OCI-LY3 (cell line): ENCODE measurements around the gene CNNM2.

Source experiments
- H2AFZ ChIP-seq: fragments of 200-600, 300-600 bp; shearing (Covaris generic); 2 replicates; pipeline ENCODE4 v1.6.0; 2014; ENCODE audit warnings: antibody characterized with exemption, low read depth, low read length
- H3K27ac ChIP-seq: fragments of 200-600, 300-600 bp; sonication (generic); 2 replicates; pipeline ENCODE4 v1.5.1; 2014; ENCODE audit warnings: mild to moderate bottlenecking, low read length, moderate library complexity, mixed read lengths
- H3K27me3 ChIP-seq: fragments of 200-600, 300-600 bp; sonication (generic); 2 replicates; pipeline ENCODE4 v1.6.1; 2014; ENCODE audit warnings: low read depth, low read length, mixed read lengths
- H3K36me3 ChIP-seq: fragments of 200-600, 300-600 bp; sonication (generic); replicated peaks from 2 replicates; pipeline ENCODE3; 2014; ENCODE audit warnings: low read depth, low read length, mixed read lengths
- H3K4me1 ChIP-seq: fragments of 300-600, 200-600 bp; sonication (generic); 2 replicates; pipeline ENCODE4 v1.6.1; 2014; ENCODE audit warnings: low read length, mixed read lengths
- H3K4me2 ChIP-seq: fragments of 200-600, 300-600 bp; sonication (generic); 2 replicates; pipeline ENCODE4 v1.6.1; 2014; ENCODE audit warnings: low read length, mixed read lengths
- H3K4me3 ChIP-seq: fragments of 300-600, 200-600 bp; sonication (generic); 2 replicates; pipeline ENCODE4 v1.5.1; 2014; ENCODE audit warnings: antibody characterized with exemption, mild to moderate bottlenecking, low read length, moderate library complexity
- H3K79me2 ChIP-seq: fragments of 300-600, 200-600 bp; shearing (Covaris generic); 2 replicates; pipeline ENCODE4 v1.6.1; 2014; ENCODE audit warnings: mild to moderate bottlenecking, low read length, mixed read lengths
- H3K9ac ChIP-seq: fragments of 300-600, 200-600 bp; shearing (Covaris generic); 2 replicates; pipeline ENCODE4 v1.6.0; 2014; ENCODE audit warnings: mild to moderate bottlenecking, low read length, moderate library complexity
- H3K9me3 ChIP-seq: fragments of 200-600, 300-600 bp; shearing (Covaris generic); 2 replicates; pipeline ENCODE4 v1.6.1; 2014; ENCODE audit warnings: low read length, mixed read lengths; ENCODE audit not compliant: insufficient read depth
- H4K20me1 ChIP-seq: fragments of 200-600, 300-600 bp; sonication (generic); 2 replicates; pipeline ENCODE4 v1.6.1; 2016; ENCODE audit warnings: low read length, mixed read lengths; ENCODE audit not compliant: insufficient read depth
- EZH2phosphoT487 ChIP-seq: fragments of 200-600 bp; shearing (Covaris generic); IDR thresholded peaks from 2 replicates; pipeline ENCODE4 v1.6.1; 2018; ENCODE audit warnings: antibody characterized with exemption, mixed run types, low read depth
- TF ChIP-seq, protein P1 (sequence below): fragments of 200-600, 300-600 bp; sonication (generic); IDR thresholded peaks from 2 replicates; pipeline ENCODE4 v1.5.1; 2014; ENCODE audit warnings: antibody characterized with exemption, low read length, low read depth

The CNNM2 gene

DNA sequence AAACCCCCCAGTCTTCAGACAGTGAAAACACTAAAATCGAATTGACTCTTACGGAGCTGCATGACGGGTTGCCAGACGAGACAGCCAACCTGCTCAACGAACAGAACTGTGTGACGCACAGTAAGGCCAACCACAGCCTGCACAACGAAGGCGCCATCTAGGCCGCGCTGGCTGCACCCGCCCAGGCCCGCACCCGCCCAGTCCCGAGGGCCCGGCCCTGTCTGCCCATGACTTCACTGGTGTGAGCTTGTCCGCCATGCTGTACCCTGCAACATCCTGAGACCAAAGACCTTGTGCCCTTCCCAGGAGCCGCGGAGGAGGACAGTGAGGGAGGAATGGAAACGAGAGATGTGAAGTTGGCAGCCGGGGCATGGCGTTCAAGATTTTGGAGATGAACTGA, 158.9 kb downstream of the CNNM2 start:
- no peaks in the 10 kb centered on the region for H3K36me3 ChIP-seq
- H3K27me3 ChIP-seq, result no peaks in the 10 kb centered on the region
- no peak overlapping the region for H3K9ac ChIP-seq
- no peaks in the 10 kb centered on the region for H4K20me1 ChIP-seq
- H3K4me1 ChIP-seq, result no peaks in the 10 kb centered on the region
- H3K4me3 ChIP-seq, result no peak overlapping the region
- H3K9me3 ChIP-seq, result no peaks in the 10 kb centered on the region
- TF ChIP-seq, protein P1, sequence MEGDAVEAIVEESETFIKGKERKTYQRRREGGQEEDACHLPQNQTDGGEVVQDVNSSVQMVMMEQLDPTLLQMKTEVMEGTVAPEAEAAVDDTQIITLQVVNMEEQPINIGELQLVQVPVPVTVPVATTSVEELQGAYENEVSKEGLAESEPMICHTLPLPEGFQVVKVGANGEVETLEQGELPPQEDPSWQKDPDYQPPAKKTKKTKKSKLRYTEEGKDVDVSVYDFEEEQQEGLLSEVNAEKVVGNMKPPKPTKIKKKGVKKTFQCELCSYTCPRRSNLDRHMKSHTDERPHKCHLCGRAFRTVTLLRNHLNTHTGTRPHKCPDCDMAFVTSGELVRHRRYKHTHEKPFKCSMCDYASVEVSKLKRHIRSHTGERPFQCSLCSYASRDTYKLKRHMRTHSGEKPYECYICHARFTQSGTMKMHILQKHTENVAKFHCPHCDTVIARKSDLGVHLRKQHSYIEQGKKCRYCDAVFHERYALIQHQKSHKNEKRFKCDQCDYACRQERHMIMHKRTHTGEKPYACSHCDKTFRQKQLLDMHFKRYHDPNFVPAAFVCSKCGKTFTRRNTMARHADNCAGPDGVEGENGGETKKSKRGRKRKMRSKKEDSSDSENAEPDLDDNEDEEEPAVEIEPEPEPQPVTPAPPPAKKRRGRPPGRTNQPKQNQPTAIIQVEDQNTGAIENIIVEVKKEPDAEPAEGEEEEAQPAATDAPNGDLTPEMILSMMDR, result no peak
- no peak for TF ChIP-seq EZH2phosphoT487
- no peak overlapping the region for H3K27ac ChIP-seq
- no peak overlapping the region for H3K4me2 ChIP-seq
- H3K79me2 ChIP-seq, result no peaks in the 10 kb centered on the region
- H2AFZ ChIP-seq, result no peak overlapping the region

DNA sequence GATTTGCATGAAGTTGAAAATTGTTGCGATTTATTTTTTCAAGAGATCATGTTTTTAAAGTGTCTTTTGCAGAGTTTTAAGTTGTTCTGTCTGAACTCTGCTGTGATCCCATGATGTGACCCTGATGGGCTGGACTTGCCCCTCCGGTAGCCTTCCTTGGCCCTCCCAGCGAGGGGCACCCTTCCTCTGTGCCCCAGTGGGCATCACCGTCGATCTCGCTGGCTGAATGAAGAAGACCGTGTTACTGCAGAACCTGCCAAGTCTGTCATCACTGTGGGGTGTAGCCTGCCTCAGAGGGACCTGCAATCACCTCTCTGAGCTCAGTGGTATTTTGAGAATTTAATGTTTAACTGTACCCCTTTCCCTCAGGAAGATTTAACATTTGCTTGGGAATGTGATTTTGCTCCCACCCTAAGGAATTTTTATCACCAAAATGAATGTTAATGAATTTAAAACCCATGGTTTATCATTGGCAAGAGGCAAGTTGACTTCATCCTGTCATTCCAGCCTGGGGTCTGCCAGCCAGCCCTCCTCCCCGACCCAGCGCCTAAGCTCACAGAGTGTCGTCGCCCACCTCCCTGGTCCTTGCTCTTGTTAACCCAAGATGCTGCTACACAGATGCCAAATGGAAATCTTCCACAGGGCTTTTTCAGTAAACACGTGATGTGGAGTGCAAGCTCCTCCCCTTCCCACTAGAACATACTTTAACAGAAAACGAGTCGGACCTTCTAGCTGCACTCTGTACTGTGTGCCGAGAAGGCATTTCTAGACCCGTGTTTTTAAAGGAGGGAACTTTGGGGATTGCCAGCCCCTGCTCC, 159.6 kb downstream of the CNNM2 start:
- TF ChIP-seq, protein P1, result no peak
- TF ChIP-seq EZH2phosphoT487, result no peak

DNA sequence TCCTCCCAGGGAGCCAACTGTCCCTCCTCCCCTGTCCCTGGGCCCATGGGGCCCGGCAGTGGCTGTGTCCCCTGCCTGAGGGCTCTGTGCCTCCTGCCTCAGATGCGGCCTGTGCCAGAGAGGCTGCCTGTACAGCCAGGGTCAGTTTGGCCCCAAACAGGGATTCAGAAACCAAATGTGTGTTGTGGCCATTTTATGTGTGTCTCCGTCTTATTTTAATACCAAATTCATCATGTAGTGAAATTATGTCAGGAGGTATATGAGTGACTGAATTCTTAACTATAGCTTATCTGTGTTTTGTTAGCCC, 160.2 kb downstream of the CNNM2 start:
- Histone ChIP-seq H4K20me1 (no peaks in the 10 kb centered on the region), H2AFZ (no peak overlapping the region), H3K9me3 (no peaks in the 10 kb centered on the region), H3K4me3 (no peak overlapping the region), H3K4me2 (no peak overlapping the region), H3K36me3 (no peaks in the 10 kb centered on the region), H3K4me1 (no peaks in the 10 kb centered on the region), H3K27me3 (no peaks in the 10 kb centered on the region), H3K9ac (no peak overlapping the region), H3K27ac (no peak overlapping the region), H3K79me2 (no peaks in the 10 kb centered on the region)
- TF ChIP-seq, protein P1, result no peak
- TF ChIP-seq EZH2phosphoT487, result no peak

More for the DNA sequence above, 159.6 kb downstream of the CNNM2 start:
- H3K27ac ChIP-seq, result no peak overlapping the region
- H3K27me3 ChIP-seq, result no peaks in the 10 kb centered on the region
- H3K79me2 ChIP-seq, result no peaks in the 10 kb centered on the region
- no peaks in the 10 kb centered on the region for H3K4me1 ChIP-seq
- no peak overlapping the region for H3K9ac ChIP-seq
- H3K4me2 ChIP-seq, result no peak overlapping the region
- no peak overlapping the region for H2AFZ ChIP-seq
- no peak overlapping the region for H3K4me3 ChIP-seq
- no peaks in the 10 kb centered on the region for H3K36me3 ChIP-seq
- H3K9me3 ChIP-seq, result no peaks in the 10 kb centered on the region
- H4K20me1 ChIP-seq, result no peaks in the 10 kb centered on the region

DNA sequence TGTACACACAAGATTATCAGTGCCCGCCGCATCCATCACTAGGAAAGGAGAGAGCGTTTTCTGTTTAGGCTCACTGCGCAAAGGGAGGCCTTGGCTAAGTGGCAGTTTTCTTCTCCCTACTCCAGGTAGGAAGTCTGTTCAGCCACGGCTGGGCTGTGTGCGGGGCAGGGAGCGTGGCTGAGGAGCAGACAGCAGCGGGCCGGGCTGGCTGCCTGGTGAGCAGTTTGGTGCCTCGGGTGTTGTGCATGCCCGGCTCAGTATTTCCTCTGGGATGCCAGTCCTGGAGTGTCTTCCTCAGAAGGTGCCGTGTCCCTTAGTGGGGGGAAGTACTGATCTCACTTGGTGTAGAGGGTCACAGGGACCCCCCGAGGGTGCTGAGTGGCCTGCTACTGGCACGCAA, 160.6 kb downstream of the CNNM2 start:
- Histone ChIP-seq H3K27me3 (no peaks in the 10 kb centered on the region), H3K9ac (no peak overlapping the region), H3K79me2 (no peaks in the 10 kb centered on the region), H3K27ac (no peak overlapping the region), H3K4me2 (no peak overlapping the region), H3K36me3 (no peaks in the 10 kb centered on the region), H3K9me3 (no peaks in the 10 kb centered on the region), H4K20me1 (no peaks in the 10 kb centered on the region), H2AFZ (no peak overlapping the region), H3K4me1 (no peaks in the 10 kb centered on the region), H3K4me3 (no peak overlapping the region)
- TF ChIP-seq, protein P1, result no peak
- no peak for TF ChIP-seq EZH2phosphoT487
